22Rv1 (cell line): ENCODE data around the gene SOX9.

Experiments used
- H3K27ac ChIP-seq: fragments of 450-650 bp; 2 replicates; pipeline ENCODE4 v1.5.1; 2017
- CTCF ChIP-seq: fragments of 450-650 bp; IDR thresholded peaks from 2 replicates; pipeline ENCODE4 v1.5.1; 2017; ENCODE audit warnings: mild to moderate bottlenecking
- ZFX ChIP-seq: fragments of 450-650 bp; IDR thresholded peaks from 2 replicates; pipeline ENCODE4 v1.6.1; 2017; ENCODE audit warnings: antibody characterized with exemption, borderline replicate concordance

SOX9 gene

GRCh38 chr17:72165192-72165866, 44.5 kb downstream of the SOX9 start:
- TF ChIP-seq ZFX (no peak), CTCF (no peak)
- no peak overlapping the region for H3K27ac ChIP-seq

- TF ChIP-seq CTCF = no peak
- no peak for TF ChIP-seq ZFX
- no peak overlapping the region for H3K27ac ChIP-seq
Observed at GRCh38 chr17:72165867-72166439, 45.1 kb downstream of the SOX9 start.

- no peak overlapping the region for H3K27ac ChIP-seq
- TF ChIP-seq CTCF (no peak), ZFX (no peak)
Observed at GRCh38 chr17:72167593-72167992, 46.8 kb downstream of the SOX9 start.

GRCh38 chr17:72169823-72170222, 49.0 kb downstream of the SOX9 start:
- H3K27ac ChIP-seq = no peak overlapping the region
- no peak for TF ChIP-seq ZFX
- no peak for TF ChIP-seq CTCF

GRCh38 chr17:72171703-72172667, 51.2 kb downstream of the SOX9 start:
- TF ChIP-seq ZFX = no peak
- TF ChIP-seq CTCF = no peak
- no peak overlapping the region for H3K27ac ChIP-seq

- no peak overlapping the region for H3K27ac ChIP-seq
- TF ChIP-seq ZFX = no peak
- no peak for TF ChIP-seq CTCF
Observed at GRCh38 chr17:72173499-72174116, 52.8 kb downstream of the SOX9 start.
